ENCODE measurements around the gene PLD4. TPM values are rescaled to one million over a fixed set of nuclear protein-coding genes. Genes with fewer than 3 reads are reported as not detected.
"Not testable (repeated sequence)": the region's sequence is repeated elsewhere in the genome, so short reads cannot be mapped to it uniquely, and the experiment has no call there.

Gene PLD4
- total RNA-seq, 4 donors from 2014 or later, result 0.84 to 2.6 (median 1.2) TPM

DNA sequence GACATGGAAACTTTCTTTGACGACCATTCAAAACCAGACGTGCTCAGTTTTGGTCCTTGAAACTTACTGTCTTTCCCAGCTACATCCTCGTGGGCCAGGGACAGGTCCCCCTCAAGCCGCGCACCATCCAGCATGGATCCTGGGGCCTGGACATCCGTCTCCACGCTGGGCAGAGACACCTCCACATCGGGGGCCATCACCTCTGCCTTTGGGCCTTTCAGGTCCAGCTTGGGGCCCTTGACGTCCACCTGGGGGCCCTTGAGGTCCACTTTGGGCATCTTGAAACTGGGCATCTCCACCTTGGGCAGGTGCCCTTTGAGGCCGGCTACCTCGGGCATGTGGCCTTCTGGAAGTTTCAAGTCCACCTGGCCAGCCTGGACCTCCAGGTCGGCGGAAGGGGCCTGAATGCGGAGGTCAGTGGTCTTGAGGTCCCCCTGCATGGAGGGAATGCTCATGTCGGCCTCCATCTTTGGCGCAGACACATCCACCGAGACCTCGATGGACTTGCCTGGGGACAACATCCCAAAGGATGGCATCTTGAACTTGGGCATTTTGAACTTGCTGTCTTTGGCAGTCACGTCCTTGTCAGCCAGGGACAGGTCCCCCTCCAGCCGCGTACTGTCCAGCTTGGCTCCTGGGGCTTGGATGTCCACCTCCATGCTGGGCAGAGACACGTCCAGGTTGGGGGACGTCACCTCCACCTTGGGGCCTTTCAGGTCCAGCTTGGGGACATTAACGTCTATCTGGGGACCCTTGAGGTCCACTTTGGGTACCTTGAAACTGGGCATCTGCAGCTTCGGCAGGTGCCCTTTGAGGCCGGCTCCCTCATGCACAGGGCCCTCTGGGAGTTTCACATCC is 17.1 kb downstream of the PLD4 start:
- no peak for TF ChIP-seq CTCF (IDR thresholded peaks at IDR 0.05)
- TF ChIP-seq POLR2A (IDR thresholded peaks at IDR 0.05), result no peak
- no peak overlapping the region for H3K4me3 ChIP-seq (ENCODE audit: low read depth, poor library complexity, severe bottlenecking)
- intact Hi-C loops (cut with DNase I; ENCODE audit: low total_unique reads), result no loop called here
- WGBS, 2 donors, result 91 to 95% methylated on average over 23 to 26 of the region's 26 CpGs
- peak in 1 of 2 donors; percentile 79 for DNase-seq (ENCODE audit: low spot score in 2 of 2)

GRCh38 chr14:104942586-104942985 is 17.9 kb downstream of the PLD4 start:
- DNase-seq (ENCODE audit: low spot score in 2 of 2), result no peak
- no peak overlapping the region for H3K4me3 ChIP-seq (ENCODE audit: low read depth, poor library complexity, severe bottlenecking)
- no peak for TF ChIP-seq POLR2A (IDR thresholded peaks at IDR 0.05)
- no peak for TF ChIP-seq CTCF (IDR thresholded peaks at IDR 0.05)
- WGBS, 2 donors, result 90 to 92% methylated on average over 16 of the region's 16 CpGs
- intact Hi-C loops (cut with DNase I; ENCODE audit: low total_unique reads), result no loop called here

DNA sequence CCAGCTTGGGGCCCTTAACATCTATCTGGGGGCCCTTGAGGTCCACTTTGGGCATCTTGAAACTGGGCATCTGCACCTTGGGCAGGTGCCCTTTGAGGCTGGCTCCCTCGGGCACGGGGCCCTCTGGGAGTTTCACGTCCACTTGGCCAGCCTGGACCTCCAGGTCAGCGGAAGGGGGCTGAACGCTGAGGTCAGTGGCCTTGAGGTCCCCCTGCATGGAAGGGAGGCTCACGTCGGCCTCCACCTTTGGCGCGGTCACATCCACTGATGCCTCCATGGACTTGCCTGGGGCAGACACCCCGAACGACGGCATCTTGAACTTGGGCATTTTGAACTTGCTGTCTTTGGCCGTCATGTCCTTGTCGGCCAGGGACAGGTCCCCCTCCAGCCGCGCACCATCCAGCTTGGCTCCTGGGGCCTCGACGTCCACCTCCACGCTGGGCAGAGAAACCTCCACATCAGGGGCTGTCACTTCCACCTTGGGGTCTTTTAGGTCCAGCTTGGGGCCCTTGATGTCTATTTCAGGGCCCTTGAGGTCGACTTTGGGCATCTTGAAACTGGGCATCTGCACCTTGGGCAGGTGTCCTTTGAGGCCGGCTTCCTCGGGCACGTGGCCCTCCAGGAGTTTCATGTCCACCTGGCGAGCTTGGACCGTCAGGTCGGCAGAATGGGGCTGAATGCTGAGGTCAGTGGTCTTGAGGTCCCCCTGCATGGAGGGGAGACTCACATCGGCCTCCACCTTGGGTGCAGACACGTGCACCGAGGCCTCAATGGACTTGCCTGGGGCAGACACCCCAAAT is 18.7 kb downstream of the PLD4 start:
- H3K4me3 ChIP-seq (ENCODE audit: low read depth, poor library complexity, severe bottlenecking); DNase-seq (ENCODE audit: low spot score in 2 of 2); intact Hi-C loops (cut with DNase I; ENCODE audit: low total_unique reads): not testable (repeated sequence)
- WGBS, 2 donors, result 88 to 92% methylated on average over 24 to 29 of the region's 29 CpGs

DNA sequence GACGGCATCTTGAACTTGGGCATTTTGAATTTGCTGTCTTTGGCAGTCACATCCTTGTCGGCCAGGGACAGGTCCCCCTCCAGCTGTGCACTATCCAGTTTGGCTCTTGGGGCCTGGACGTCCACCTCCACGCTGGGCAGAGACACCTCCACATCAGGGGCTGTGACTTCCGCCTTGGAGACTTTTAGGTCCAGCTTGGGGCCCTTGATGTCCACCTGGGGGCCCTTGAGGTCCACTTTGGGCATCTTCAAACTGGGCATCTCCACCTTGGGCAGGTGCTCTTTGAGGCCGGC is 19.3 kb downstream of the PLD4 start:
- intact Hi-C loops (cut with DNase I; ENCODE audit: low total_unique reads); DNase-seq (ENCODE audit: low spot score in 2 of 2); H3K4me3 ChIP-seq (ENCODE audit: low read depth, poor library complexity, severe bottlenecking): not testable (repeated sequence)
- WGBS, 2 donors, result 76 to 88% methylated on average over 4 to 6 of the region's 6 CpGs

- intact Hi-C loops (cut with DNase I; ENCODE audit: low total_unique reads); H3K4me3 ChIP-seq (ENCODE audit: low read depth, poor library complexity, severe bottlenecking); DNase-seq (ENCODE audit: low spot score in 2 of 2): not testable (repeated sequence)
- WGBS, 2 donors, result 91 to 95% methylated on average over 29 of the region's 29 CpGs
These were observed 19.9 kb downstream of the PLD4 start for GRCh38 chr14:104944436-104945205.

- intact Hi-C loops (cut with DNase I; ENCODE audit: low total_unique reads); DNase-seq (ENCODE audit: low spot score in 2 of 2); H3K4me3 ChIP-seq (ENCODE audit: low read depth, poor library complexity, severe bottlenecking): not testable (repeated sequence)
- WGBS, 2 donors, result 92 to 96% methylated on average over 20 of the region's 20 CpGs
These were observed 20.6 kb downstream of the PLD4 start for GRCh38 chr14:104945266-104945665.

- DNase-seq (ENCODE audit: low spot score in 2 of 2), result not testable (repeated sequence)
- 90 to 94% methylated on average over 39 to 43 of the region's 43 CpGs for WGBS, 2 donors
These were observed 21.6 kb downstream of the PLD4 start for GRCh38 chr14:104945986-104946965.

DNA sequence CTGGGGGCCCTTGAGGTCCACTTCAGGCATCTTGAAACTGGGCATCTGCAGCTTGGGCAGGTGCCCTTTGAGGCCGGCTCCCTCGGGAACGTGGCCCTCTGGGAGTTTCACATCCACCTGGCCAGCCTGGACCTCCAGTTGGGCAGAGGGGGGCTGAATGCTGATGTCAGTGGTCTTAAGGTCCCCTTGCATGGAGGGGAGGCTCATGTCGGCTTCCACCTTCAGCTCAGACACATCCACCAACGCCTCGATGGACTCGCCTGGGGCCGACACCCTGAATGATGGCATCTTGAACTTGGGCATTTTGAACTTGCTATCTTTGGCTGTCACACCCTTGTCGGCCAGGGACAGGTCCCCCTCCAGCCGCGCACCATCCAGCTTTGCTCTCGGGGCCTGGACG is 22.5 kb downstream of the PLD4 start:
- 93 to 100% methylated on average over 13 of the region's 13 CpGs for WGBS, 2 donors
- DNase-seq (ENCODE audit: low spot score in 2 of 2); H3K4me3 ChIP-seq (ENCODE audit: low read depth, poor library complexity, severe bottlenecking); intact Hi-C loops (cut with DNase I; ENCODE audit: low total_unique reads): not testable (repeated sequence)

More at GRCh38 chr14:104945986-104946965, 21.6 kb downstream of the PLD4 start:
- intact Hi-C loops (cut with DNase I; ENCODE audit: low total_unique reads); H3K4me3 ChIP-seq (ENCODE audit: low read depth, poor library complexity, severe bottlenecking): not testable (repeated sequence)

GRCh38 chr14:104947881-104948735 is 23.4 kb downstream of the PLD4 start:
- H3K4me3 ChIP-seq (ENCODE audit: low read depth, poor library complexity, severe bottlenecking); intact Hi-C loops (cut with DNase I; ENCODE audit: low total_unique reads); DNase-seq (ENCODE audit: low spot score in 2 of 2): not testable (repeated sequence)
- WGBS, 2 donors, result 93 to 95% methylated on average over 33 to 35 of the region's 35 CpGs

All from lower leg skin (tissue), 4 donors.